ENCODE results near the gene TNS1.

Gene TNS1

GRCh38 chr2:217940261-217941220 lies 62.3 kb downstream of the TNS1 start:
- Histone ChIP-seq H3K27ac (ENCODE audit: poor library complexity, severe bottlenecking) (no peak overlapping the region), H3K4me1 (ENCODE audit: insufficient read depth, poor library complexity, severe bottlenecking) (peaks cover 12% of the 10 kb centered on the region), H3K9me3 (ENCODE audit: severe bottlenecking) (no peaks in the 10 kb centered on the region), H3K36me3 (ENCODE audit: low read depth) (no peaks in the 10 kb centered on the region), H3K27me3 (ENCODE audit: insufficient read depth, poor library complexity, severe bottlenecking) (no peaks in the 10 kb centered on the region), H3K4me3 (ENCODE audit: severe bottlenecking) (no peak overlapping the region)
- no peak for ATAC-seq (ENCODE audit: low read depth)
- no peak for DNase-seq (ENCODE audit: low spot score)
- no peak for TF ChIP-seq CTCF (IDR thresholded peaks at IDR 0.05; ENCODE audit: poor library complexity, severe bottlenecking)

- no peak for TF ChIP-seq CTCF (IDR thresholded peaks at IDR 0.05; ENCODE audit: poor library complexity, severe bottlenecking)
- H3K27ac ChIP-seq (ENCODE audit: poor library complexity, severe bottlenecking) = no peak overlapping the region
- peaks cover 18% of the 10 kb centered on the region for H3K4me1 ChIP-seq (ENCODE audit: insufficient read depth, poor library complexity, severe bottlenecking)
- no peaks in the 10 kb centered on the region for H3K27me3 ChIP-seq (ENCODE audit: insufficient read depth, poor library complexity, severe bottlenecking)
- H3K36me3 ChIP-seq (ENCODE audit: low read depth) = no peaks in the 10 kb centered on the region
- no peaks in the 10 kb centered on the region for H3K9me3 ChIP-seq (ENCODE audit: severe bottlenecking)
- no peak for DNase-seq (ENCODE audit: low spot score)
- ATAC-seq (ENCODE audit: low read depth) = no peak
- no peak overlapping the region for H3K4me3 ChIP-seq (ENCODE audit: severe bottlenecking)
These were observed 63.1 kb downstream of the TNS1 start for GRCh38 chr2:217939629-217940245.

- TF ChIP-seq CTCF (IDR thresholded peaks at IDR 0.05; ENCODE audit: poor library complexity, severe bottlenecking) = no peak
- H3K4me3 ChIP-seq (ENCODE audit: severe bottlenecking) = no peak overlapping the region
- no peak for DNase-seq (ENCODE audit: low spot score)
- H3K36me3 ChIP-seq (ENCODE audit: low read depth) = no peaks in the 10 kb centered on the region
- H3K9me3 ChIP-seq (ENCODE audit: severe bottlenecking) = no peaks in the 10 kb centered on the region
- no peak for ATAC-seq (ENCODE audit: low read depth)
- H3K27ac ChIP-seq (ENCODE audit: poor library complexity, severe bottlenecking) = no peak overlapping the region
- H3K4me1 ChIP-seq (ENCODE audit: insufficient read depth, poor library complexity, severe bottlenecking) = peaks cover 23% of the 10 kb centered on the region
- H3K27me3 ChIP-seq (ENCODE audit: insufficient read depth, poor library complexity, severe bottlenecking) = no peaks in the 10 kb centered on the region
These were observed 63.6 kb downstream of the TNS1 start for GRCh38 chr2:217939220-217939619.

- Histone ChIP-seq H3K4me3 (ENCODE audit: severe bottlenecking) (no peak overlapping the region), H3K36me3 (ENCODE audit: low read depth) (no peaks in the 10 kb centered on the region), H3K4me1 (ENCODE audit: insufficient read depth, poor library complexity, severe bottlenecking) (peaks cover 31% of the 10 kb centered on the region), H3K27me3 (ENCODE audit: insufficient read depth, poor library complexity, severe bottlenecking) (no peaks in the 10 kb centered on the region), H3K9me3 (ENCODE audit: severe bottlenecking) (no peaks in the 10 kb centered on the region), H3K27ac (ENCODE audit: poor library complexity, severe bottlenecking) (peak overlapping the region; percentile 96)
- no peak for DNase-seq (ENCODE audit: low spot score)
- TF ChIP-seq CTCF (IDR thresholded peaks at IDR 0.05; ENCODE audit: poor library complexity, severe bottlenecking) = no peak
- ATAC-seq (ENCODE audit: low read depth) = no peak
These were observed 64.8 kb downstream of the TNS1 start for GRCh38 chr2:217938036-217938435.

Measured in RWPE2 (cell line).